SK-N-SH treated with all-trans-retinoic acid at 6 μM for 48 hours (cell line): Measurements from ENCODE around the gene EPHA4.

ENCODE experiments used
- CREB5 ChIP-seq: fragments of 250-450 bp; sonication (Bioruptor Pico); IDR thresholded peaks from 2 replicates; pipeline ENCODE4 v1.5.1; 2020; ENCODE audit warnings: low read depth, mild to moderate bottlenecking, moderate library complexity
- OSR1 ChIP-seq: fragments of 250-450 bp; sonication (Bioruptor Pico); IDR thresholded peaks from 2 replicates; pipeline ENCODE4 v1.8.0; 2022; ENCODE audit warnings: moderate library complexity, mild to moderate bottlenecking, inconsistent platforms
- POU6F1 ChIP-seq: fragments of 250-450 bp; sonication (Bioruptor Pico); IDR thresholded peaks from 2 replicates; pipeline ENCODE4 v1.8.0; 2021; ENCODE audit warnings: low read depth, mild to moderate bottlenecking, moderate library complexity, borderline replicate concordance
- PPARA ChIP-seq: fragments of 250-450 bp; sonication (Bioruptor Pico); IDR thresholded peaks from 2 replicates; pipeline ENCODE4 v1.5.0; 2020; ENCODE audit warnings: mild to moderate bottlenecking, borderline replicate concordance
- RARB ChIP-seq: fragments of 250-450 bp; sonication (Bioruptor Pico); IDR thresholded peaks from 2 replicates; pipeline ENCODE4 v1.8.0; 2021; ENCODE audit warnings: mild to moderate bottlenecking, moderate library complexity
- ZC3H10 ChIP-seq: fragments of 250-450 bp; sonication (Bioruptor Pico); IDR thresholded peaks from 2 replicates; pipeline ENCODE4 v1.5.1; 2021; ENCODE audit warnings: mild to moderate bottlenecking, moderate library complexity
- ZFP30 ChIP-seq: fragments of 450-650 bp; formaldehyde crosslinking; IDR thresholded peaks from 2 replicates; pipeline ENCODE4 v1.5.0; 2022; ENCODE audit warnings: mild to moderate bottlenecking, moderate library complexity

GRCh38 chr2:221439761-221440479, 132.2 kb downstream of the EPHA4 start:
- TF ChIP-seq OSR1, result no peak
- no peak for TF ChIP-seq RARB
- no peak for TF ChIP-seq PPARA (CRISPR knock-in tag)
- TF ChIP-seq POU6F1 (CRISPR knock-in tag), result no peak
- TF ChIP-seq ZC3H10, result no peak
- no peak for TF ChIP-seq CREB5 (CRISPR knock-in tag)
- TF ChIP-seq ZFP30 (CRISPR knock-in tag), result no peak
